Sigmoid colon (tissue), 4 donors: ENCODE results near the gene ABCA10.

ENCODE experiments used
- CTCF ChIP-seq, 4 experiments: fragments of 450-650 bp in 3 of 4; fragments of 200-600 bp in 1 of 4; IDR thresholded peaks; one replicate each; pipeline ENCODE4 v1.5.1; 2016 to 2019; ENCODE audit warnings: antibody characterized with exemption in 4 of 4, mild to moderate bottlenecking in 3 of 4, moderate library complexity in 2 of 4
- POLR2A ChIP-seq, 2 donors: fragments of 450-650 bp; IDR thresholded peaks; one replicate each; pipeline ENCODE4 v1.6.1; 2016; ENCODE audit warnings: antibody characterized with exemption in 2 of 2, mild to moderate bottlenecking in 2 of 2, moderate library complexity in 2 of 2
- POLR2AphosphoS5 ChIP-seq, 4 donors: sonication (generic); formaldehyde crosslinking; IDR thresholded peaks; one replicate each; pipeline ENCODE4 v1.6.1; 2017; ENCODE audit warnings: antibody characterized with exemption in 4 of 4

GRCh38 chr17:69170377-69170776 is 58.2 kb downstream of the ABCA10 start:
- no peak for TF ChIP-seq POLR2AphosphoS5 (IDR thresholded peaks at IDR 0.05)
- no peak for TF ChIP-seq POLR2A (IDR thresholded peaks at IDR 0.05)
- no peak for TF ChIP-seq CTCF (IDR thresholded peaks at IDR 0.05)
